HCT116 (cell line): ENCODE data around the gene CHRNB4. TPM values are rescaled to one million over a fixed set of nuclear protein-coding genes. Genes with fewer than 3 reads are reported as not detected.

ENCODE experiments used
- ATAC-seq: fragments of 200-7000 bp; cut with Tn5 transposase; 2 replicates; pipeline ENCODE4 v1.9.1; 2020; ENCODE audit warnings: mild to moderate bottlenecking, moderate library complexity
- BruUV-seq: library from RNA; stranded (reverse); fragments of 400-500 nt; replicated peaks from 2 replicates; lab custom pipeline; 2021; lab: Mats Ljungman, UMichigan
- CTCF ChIA-PET: fragments of 300-600 bp; sonication (Branson Sonifier 250); formaldehyde crosslinking; loops from one replicate; lab custom pipeline; 2021; ENCODE audit warnings: antibody characterized with exemption; lab: Charles Lee
- POLR2A ChIA-PET: fragments of 300-600, 350-600 bp; sonication (Branson Sonifier 250); formaldehyde crosslinking; loops from one replicate; lab custom pipeline; 2021; ENCODE audit warnings: antibody characterized with exemption; lab: Charles Lee
- RAD21 ChIA-PET, 2 experiments: fragments of 300-600 bp; sonication (Branson Sonifier 250); formaldehyde crosslinking; loops; one replicate each; lab custom pipeline; 2023; ENCODE audit warnings: low total read pairs in 2 of 2; ENCODE audit not compliant: uncharacterized antibody in 2 of 2, unreplicated experiment in 2 of 2, low non-redundant PET in 1 of 2; lab: Charles Lee
- DNase-seq: peaks from one replicate; pipeline ENCODE4 v3.0.0-alpha.2; 2010; ENCODE audit warnings: low read depth, low spot score
- H2AFZ ChIP-seq: fragments of 200-600 bp; shearing (Covaris generic), sonication (generic); 2 replicates; pipeline ENCODE4 v1.6.1; 2017; ENCODE audit warnings: low read depth, mixed run types, mixed read lengths, antibody characterized with exemption, low read length; ENCODE audit not compliant: poor library complexity, severe bottlenecking
- H3K27ac ChIP-seq: 2 replicates; pipeline ENCODE4 v1.5.1; 2012; ENCODE audit warnings: low read depth, low read length
- H3K27me3 ChIP-seq: fragments of 200-600 bp; sonication (generic); 2 replicates; pipeline ENCODE4 v1.6.1; 2016; ENCODE audit warnings: mixed run types, low read length, mixed read lengths; ENCODE audit not compliant: insufficient read depth
- H3K36me3 ChIP-seq, 2 experiments: fragments of 200-500 bp in 1 of 2; fragments of 200-600 bp in 1 of 2; sonication (Bioruptor generic) in 1 of 2; sonication (generic) in 1 of 2; 2 replicates each; pipeline versions ENCODE4 v1.5.1 to v1.6.1; 2014 to 2016; ENCODE audit warnings: low read length in 2 of 2, inconsistent platforms in 1 of 2, mixed read lengths in 1 of 2, mixed run types in 1 of 2; ENCODE audit not compliant: insufficient read depth in 2 of 2, control insufficient read depth in 1 of 2
- H3K4me1 ChIP-seq, 2 experiments: fragments of 200-600 bp in 1 of 2; sonication (generic) in 1 of 2; 2 replicates each; pipeline versions ENCODE4 v1.5.1 to v1.6.1; 2012 to 2017; ENCODE audit warnings: low read length in 2 of 2, inconsistent platforms in 1 of 2, mild to moderate bottlenecking in 1 of 2, mixed read lengths in 1 of 2, mixed run types in 1 of 2, moderate library complexity in 1 of 2; ENCODE audit not compliant: insufficient read depth in 2 of 2, control insufficient read depth in 1 of 2
- H3K4me2 ChIP-seq: fragments of 200-600 bp; sonication (generic); 2 replicates; pipeline ENCODE4 v1.6.1; 2017; ENCODE audit warnings: mixed run types, low read length, mixed read lengths
- H3K4me3 ChIP-seq, 2 experiments: fragments of 200-600 bp in 1 of 2; sonication (generic) in 1 of 2; replicated peaks in 1 of 2; 2 replicates each; pipeline ENCODE4 v1.5.1; 2011 to 2016; ENCODE audit warnings: low read length in 2 of 2, control low read depth in 1 of 2, low read depth in 1 of 2, mild to moderate bottlenecking in 1 of 2, mixed read lengths in 1 of 2, mixed run types in 1 of 2
- H3K79me2 ChIP-seq: fragments of 200-600 bp; sonication (generic); 2 replicates; pipeline ENCODE4 v1.6.1; 2017; ENCODE audit warnings: mild to moderate bottlenecking, mixed run types, low read length, moderate library complexity, mixed read lengths; ENCODE audit not compliant: insufficient read depth
- H3K9ac ChIP-seq: fragments of 200-600 bp; sonication (generic); 2 replicates; pipeline ENCODE4 v1.6.1; 2016; ENCODE audit warnings: low read length, mixed read lengths
- H3K9me2 ChIP-seq: fragments of 200-600 bp; sonication (generic), shearing (Covaris generic); 2 replicates; pipeline ENCODE4 v1.6.1; 2017; ENCODE audit warnings: mixed run types, mild to moderate bottlenecking, moderate library complexity; ENCODE audit not compliant: insufficient read depth
- H3K9me3 ChIP-seq, 2 experiments: fragments of 200-500 bp in 1 of 2; fragments of 200-600 bp in 1 of 2; sonication (Bioruptor generic) in 1 of 2; sonication (generic) in 1 of 2; 2 replicates each; pipeline ENCODE4 v1.6.1; 2014 to 2017; ENCODE audit warnings: low read length in 2 of 2, mixed read lengths in 2 of 2, inconsistent platforms in 1 of 2, low read depth in 1 of 2, mild to moderate bottlenecking in 1 of 2, mixed run types in 1 of 2, moderate library complexity in 1 of 2; ENCODE audit not compliant: control insufficient read depth in 1 of 2, insufficient read depth in 1 of 2
- H4K20me1 ChIP-seq: fragments of 200-600 bp; sonication (generic), shearing (Covaris generic); 2 replicates; pipeline ENCODE4 v1.6.1; 2017; ENCODE audit warnings: mixed run types, mild to moderate bottlenecking, moderate library complexity; ENCODE audit not compliant: insufficient read depth
- CBX3 ChIP-seq: IDR thresholded peaks from 2 replicates; pipeline ENCODE4 v1.6.1; 2012; ENCODE audit warnings: low read depth
- CEBPB ChIP-seq: IDR thresholded peaks from 2 replicates; pipeline ENCODE4 v1.6.1; 2012; ENCODE audit warnings: low read depth
- ELF1 ChIP-seq: IDR thresholded peaks from 2 replicates; pipeline ENCODE4 v1.6.1; 2012; ENCODE audit warnings: low read depth, borderline replicate concordance
- EZH2 ChIP-seq: fragments of 200-600 bp; sonication (generic); IDR thresholded peaks from 2 replicates; pipeline ENCODE4 v1.6.1; 2017; ENCODE audit warnings: antibody characterized with exemption, mixed run types
- FOSL1 ChIP-seq: IDR thresholded peaks from 2 replicates; pipeline ENCODE4 v1.6.1; 2012; ENCODE audit warnings: low read depth
- JUND ChIP-seq: IDR thresholded peaks from 2 replicates; pipeline ENCODE4 v1.6.1; 2012
- POLR2AphosphoS5 ChIP-seq: IDR thresholded peaks from 2 replicates; pipeline ENCODE4 v1.6.1; 2011; ENCODE audit warnings: mild to moderate bottlenecking, low read depth, low read length, moderate library complexity
- SIN3A ChIP-seq: IDR thresholded peaks from 2 replicates; pipeline ENCODE4 v1.6.1; 2012; ENCODE audit warnings: low read depth
- SRF ChIP-seq: IDR thresholded peaks from 2 replicates; pipeline ENCODE4 v1.6.1; 2012; ENCODE audit warnings: low read depth
- YY1 ChIP-seq: IDR thresholded peaks from 2 replicates; pipeline ENCODE4 v1.6.1; 2011; ENCODE audit warnings: low read length, low read depth, moderate library complexity, mild to moderate bottlenecking; ENCODE audit not compliant: insufficient replicate concordance; ENCODE audit errors: extremely low read depth
- ZNF274 ChIP-seq: fragments of 200-500 bp; sonication (Bioruptor generic); IDR thresholded peaks from 2 replicates; pipeline ENCODE4 v1.6.1; 2014; ENCODE audit warnings: mild to moderate bottlenecking, low read depth, low read length, inconsistent platforms
- intact Hi-C: fragments of 100-400 bp; cut with micrococcal nuclease; formaldehyde crosslinking; loops from 2 replicates; pipeline ENCODE4 v1.10.0; 2022
- total RNA-seq: library from RNA; stranded (reverse); gene quantifications from one replicate; pipeline ENCODE4 v1.2.1, GENCODE V29; 2021; ENCODE audit not compliant: unreplicated experiment
- TF ChIP-seq, protein P1 (sequence below): IDR thresholded peaks from 2 replicates; pipeline ENCODE4 v1.6.1; 2011; ENCODE audit warnings: mild to moderate bottlenecking, low read length, moderate library complexity; ENCODE audit not compliant: insufficient replicate concordance; ENCODE audit errors: extremely low read depth
- TF ChIP-seq, protein P2 (sequence below): IDR thresholded peaks from 2 replicates; pipeline ENCODE4 v1.6.1; 2012
- TF ChIP-seq, protein P3 (sequence below): IDR thresholded peaks from 2 replicates; pipeline ENCODE4 v1.6.1; 2012

CHRNB4 gene
- total RNA-seq, 1 experiment from 2014 or later: 2.0 TPM

DNA sequence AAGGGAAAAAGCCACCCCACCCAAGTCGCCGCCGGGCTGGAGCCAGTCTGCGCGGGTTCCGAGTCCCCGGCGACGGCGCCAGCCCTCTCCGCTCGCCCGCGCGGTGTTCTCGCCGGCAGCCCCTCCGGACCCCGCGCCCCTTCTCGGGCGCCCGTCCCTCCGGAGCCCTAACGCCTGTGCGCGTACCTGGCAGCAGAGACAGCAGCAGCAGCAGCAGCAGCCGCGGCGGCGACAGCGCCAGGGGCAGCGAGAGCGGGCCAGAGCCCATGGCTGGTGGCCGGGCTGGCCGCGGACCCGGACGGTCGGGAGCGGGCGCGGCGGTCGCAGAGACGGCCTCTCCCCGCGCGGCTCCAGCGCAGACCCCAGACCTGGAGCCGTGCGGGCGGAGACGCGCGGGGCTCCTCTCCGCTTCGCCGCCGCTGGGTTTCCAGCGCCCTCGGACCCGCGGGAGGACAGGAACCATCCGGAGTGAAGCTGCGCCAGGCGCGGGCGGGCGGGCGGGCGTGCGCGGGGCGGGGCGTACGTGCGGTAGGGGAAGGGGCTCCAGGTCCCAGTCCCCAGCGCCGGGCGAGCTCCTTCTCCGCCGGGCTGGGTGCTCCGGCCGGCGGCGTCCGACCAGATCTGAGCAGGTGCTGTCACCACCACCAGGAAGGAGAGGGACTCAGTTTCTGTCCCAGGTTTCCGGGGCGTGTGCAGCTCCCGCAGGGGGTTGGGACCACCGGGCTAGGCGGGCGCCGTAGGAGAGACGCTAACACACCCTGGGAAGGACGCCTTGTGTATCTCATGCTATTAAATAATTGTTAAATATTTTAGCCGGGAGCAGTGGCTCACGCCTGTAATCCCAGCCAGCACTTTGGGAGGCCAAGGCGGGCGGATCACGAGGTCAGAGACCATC, 20.2 kb downstream of the CHRNB4 start, which contains the start of gene CHRNA3:
Gene CHRNA3 (minus strand): TSS at position 470 of the 895 bp plus-strand sequence. CDS start 202 bp downstream, at position 268.
- Histone ChIP-seq H3K9me2 (no peaks in the 10 kb centered on the region), H3K79me2 (no peaks in the 10 kb centered on the region), H4K20me1 (no peaks in the 10 kb centered on the region), H3K36me3 (no peaks in the 10 kb centered on the region), H3K27ac (no peak within 1 kb of the TSS; the same call in 1 of the 2 replicates), H2AFZ (no peak within 1 kb of the TSS), H3K27me3 (no peaks in the 10 kb centered on the region), H3K4me3 (no peak within 1 kb of the TSS), H3K4me2 (no peak within 1 kb of the TSS), H3K4me1 (peaks cover 0 to 4% of the 10 kb centered on the region in 2 experiments; a peak in 1 of 4 replicates), H3K9me3 (no peaks in the 10 kb centered on the region), H3K9ac (no peak within 1 kb of the TSS)
- TF ChIP-seq SRF: no peak
- TF ChIP-seq FOSL1: no peak
- TF ChIP-seq JUND: no peak
- TF ChIP-seq EZH2: no peak
- no peak for TF ChIP-seq SIN3A
- no peak for TF ChIP-seq CBX3
- TF ChIP-seq ELF1: no peak
- TF ChIP-seq POLR2AphosphoS5: no peak
- TF ChIP-seq CEBPB: no peak
- BruUV-seq: no TSS peak
- DNase-seq: no peak
- ChIA-PET RAD21 (no interaction called here), POLR2A (no interaction called here), CTCF (no interaction called here)
- ATAC-seq: no peak
- intact Hi-C loops: no loop called here

DNA sequence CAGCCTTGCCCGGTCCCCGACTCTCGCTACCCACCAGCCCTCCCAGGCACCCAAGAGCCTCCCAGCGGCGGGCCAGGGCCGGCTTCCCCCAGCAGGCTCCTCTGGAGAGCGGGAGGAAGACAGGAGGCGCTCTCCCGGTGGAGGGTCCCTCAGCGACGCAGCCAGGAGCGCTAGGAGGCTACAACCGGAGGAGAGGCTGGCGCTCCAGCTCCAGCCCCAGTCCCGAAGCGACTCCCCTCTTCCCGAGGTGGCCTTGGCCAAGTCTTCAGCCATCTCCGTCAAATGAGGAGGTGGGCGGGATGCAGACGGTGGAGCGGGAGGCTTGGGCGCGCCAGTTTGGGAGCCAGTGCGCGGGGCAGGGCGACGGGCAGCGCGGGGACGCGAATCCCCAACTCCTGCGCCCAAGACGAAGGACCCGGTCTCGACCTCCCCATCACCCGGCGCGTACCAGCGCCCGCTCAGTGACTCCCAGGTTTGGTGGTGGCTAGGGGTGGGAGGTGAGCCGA, 20.9 kb downstream of the CHRNB4 start:
- no peaks in the 10 kb centered on the region for H3K27me3 ChIP-seq
- H3K36me3 ChIP-seq: no peaks in the 10 kb centered on the region
- H4K20me1 ChIP-seq: no peaks in the 10 kb centered on the region
- no peak overlapping the region for H3K4me2 ChIP-seq
- no peak for ATAC-seq
- peaks cover 0 to 4% of the 10 kb centered on the region in 2 experiments; a peak in 1 of 4 replicates for H3K4me1 ChIP-seq
- no peak overlapping the region for H3K4me3 ChIP-seq
- H3K9me2 ChIP-seq: no peaks in the 10 kb centered on the region
- no peaks in the 10 kb centered on the region for H3K79me2 ChIP-seq
- H3K9me3 ChIP-seq: no peaks in the 10 kb centered on the region
- DNase-seq: no peak
- intact Hi-C loops: no loop called here
- no peak overlapping the region for H3K9ac ChIP-seq
- H2AFZ ChIP-seq: no peak overlapping the region
- BruUV-seq: no TSS peak
- POLR2A ChIA-PET: no interaction called here
- RAD21 ChIA-PET: no interaction called here
- no peak overlapping the region; the same call in 1 of the 2 replicates for H3K27ac ChIP-seq
- CTCF ChIA-PET: no interaction called here
- TF ChIP-seq ZNF274: no peak
- TF ChIP-seq SRF: no peak
- TF ChIP-seq JUND: no peak
- TF ChIP-seq, protein P1, sequence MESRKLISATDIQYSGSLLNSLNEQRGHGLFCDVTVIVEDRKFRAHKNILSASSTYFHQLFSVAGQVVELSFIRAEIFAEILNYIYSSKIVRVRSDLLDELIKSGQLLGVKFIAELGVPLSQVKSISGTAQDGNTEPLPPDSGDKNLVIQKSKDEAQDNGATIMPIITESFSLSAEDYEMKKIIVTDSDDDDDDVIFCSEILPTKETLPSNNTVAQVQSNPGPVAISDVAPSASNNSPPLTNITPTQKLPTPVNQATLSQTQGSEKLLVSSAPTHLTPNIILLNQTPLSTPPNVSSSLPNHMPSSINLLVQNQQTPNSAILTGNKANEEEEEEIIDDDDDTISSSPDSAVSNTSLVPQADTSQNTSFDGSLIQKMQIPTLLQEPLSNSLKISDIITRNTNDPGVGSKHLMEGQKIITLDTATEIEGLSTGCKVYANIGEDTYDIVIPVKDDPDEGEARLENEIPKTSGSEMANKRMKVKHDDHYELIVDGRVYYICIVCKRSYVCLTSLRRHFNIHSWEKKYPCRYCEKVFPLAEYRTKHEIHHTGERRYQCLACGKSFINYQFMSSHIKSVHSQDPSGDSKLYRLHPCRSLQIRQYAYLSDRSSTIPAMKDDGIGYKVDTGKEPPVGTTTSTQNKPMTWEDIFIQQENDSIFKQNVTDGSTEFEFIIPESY: no peak
- TF ChIP-seq YY1: no peak
- TF ChIP-seq, protein P2, sequence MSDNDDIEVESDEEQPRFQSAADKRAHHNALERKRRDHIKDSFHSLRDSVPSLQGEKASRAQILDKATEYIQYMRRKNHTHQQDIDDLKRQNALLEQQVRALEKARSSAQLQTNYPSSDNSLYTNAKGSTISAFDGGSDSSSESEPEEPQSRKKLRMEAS: no peak
- TF ChIP-seq POLR2AphosphoS5: no peak
- TF ChIP-seq, protein P3, sequence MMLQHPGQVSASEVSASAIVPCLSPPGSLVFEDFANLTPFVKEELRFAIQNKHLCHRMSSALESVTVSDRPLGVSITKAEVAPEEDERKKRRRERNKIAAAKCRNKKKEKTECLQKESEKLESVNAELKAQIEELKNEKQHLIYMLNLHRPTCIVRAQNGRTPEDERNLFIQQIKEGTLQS: no peak
